K562 (cell line): ENCODE results near the gene MCAM. TPM values are rescaled to one million over a fixed set of nuclear protein-coding genes. Genes with fewer than 3 reads are reported as not detected.
A peak's percentile ranks its signal among the peaks of the same experiment; 100 is the strongest.

Experiments
- ATAC-seq: fragments of 200-7000 bp; cut with Tn5 transposase; 3 replicates; pipeline ENCODE4 v1.9.1; 2020; ENCODE audit warnings: moderate library complexity
- BruUV-seq: library from RNA; stranded (reverse); fragments of 400-500 nt; replicated peaks from 2 replicates; lab custom pipeline; 2021; lab: Mats Ljungman, UMichigan
- CTCF ChIA-PET: fragments of 300-600 bp; formaldehyde crosslinking; extraction: SDS; loops from one replicate; lab custom pipeline; 2021; ENCODE audit warnings: low intra/inter-chr PET ratio; lab: Yijun Ruan, JAX
- POLR2A ChIA-PET: fragments of 300-600, 350-650 bp; sonication (Branson Sonifier 250); formaldehyde crosslinking; extraction: SDS; loops from one replicate; lab custom pipeline; 2021; ENCODE audit warnings: antibody characterized with exemption, inconsistent platforms; lab: Yijun Ruan, JAX
- DNase-seq, 4 experiments: peaks; one replicate each; pipeline versions ENCODE4 v3.0.0 to v3.0.0-alpha.2; 2011 to 2018; ENCODE audit warnings: low spot score in 3 of 4, mixed read lengths in 3 of 4; ENCODE audit errors: extremely low read depth in 1 of 4
- FAIRE-seq: peaks from 2 replicates; lab custom pipeline; 2011; peaks lifted over from hg19 to GRCh38; lab: Jason Lieb, UNC
- H2AFZ ChIP-seq: 2 replicates; pipeline ENCODE4 v1.6.0; 2011; ENCODE audit warnings: low read depth, low read length, control low read depth, inconsistent platforms
- H3K27ac ChIP-seq: fragments of 200-600 bp; 3 replicates; pipeline ENCODE4 v1.8.0; 2011; ENCODE audit warnings: low read depth, mild to moderate bottlenecking, control low read depth, inconsistent platforms, low read length, moderate library complexity, mixed read lengths; ENCODE audit errors: extremely low read depth
- H3K27me3 ChIP-seq, 2 experiments: fragments of 300-600 bp in 1 of 2; 2 replicates in 1 of 2; 3 replicates in 1 of 2; pipeline versions ENCODE4 v1.6.0 to v1.8.0; 2011; ENCODE audit warnings: inconsistent platforms in 2 of 2, low read length in 2 of 2, mild to moderate bottlenecking in 1 of 2, mixed read lengths in 1 of 2, moderate library complexity in 1 of 2; ENCODE audit not compliant: control insufficient read depth in 2 of 2, insufficient read depth in 2 of 2
- H3K36me3 ChIP-seq: fragments of 300-600 bp; 3 replicates; pipeline ENCODE4 v1.8.0; 2011; ENCODE audit warnings: mild to moderate bottlenecking, low read length, inconsistent platforms; ENCODE audit not compliant: control insufficient read depth, insufficient read depth
- H3K4me1 ChIP-seq, 2 experiments: fragments of 200-600 bp in 1 of 2; replicated peaks in 1 of 2; 2 replicates in 1 of 2; 3 replicates in 1 of 2; pipeline versions ENCODE4 v1.5.1 to v1.8.0; 2011; ENCODE audit warnings: inconsistent platforms in 2 of 2, low read length in 2 of 2, mild to moderate bottlenecking in 1 of 2, mixed read lengths in 1 of 2, moderate library complexity in 1 of 2; ENCODE audit not compliant: control insufficient read depth in 2 of 2, insufficient read depth in 2 of 2
- H3K4me2 ChIP-seq: 2 replicates; pipeline ENCODE4 v1.6.1; 2011; ENCODE audit warnings: low read length, control low read depth, inconsistent platforms, mixed read lengths; ENCODE audit not compliant: insufficient read depth
- H3K4me3 ChIP-seq: fragments of 200-600 bp; sonication (generic), shearing (Covaris generic); 2 replicates; pipeline ENCODE4 v1.5.1; 2016; ENCODE audit warnings: control low read depth, inconsistent platforms
- H3K79me2 ChIP-seq: fragments of 200-600 bp; 3 replicates; pipeline ENCODE4 v1.8.0; 2011; ENCODE audit warnings: low read length, inconsistent platforms; ENCODE audit not compliant: control insufficient read depth, insufficient read depth
- H3K9ac ChIP-seq, 2 experiments: 2 replicates each; pipeline versions ENCODE4 v1.6.0 to v1.6.1; 2011; ENCODE audit warnings: low read depth in 2 of 2, low read length in 2 of 2, control low read depth in 1 of 2, inconsistent platforms in 1 of 2, mild to moderate bottlenecking in 1 of 2, mixed read lengths in 1 of 2; ENCODE audit not compliant: insufficient read depth in 1 of 2
- H3K9me1 ChIP-seq: one replicate; pipeline ENCODE4 v1.6.0; 2011; ENCODE audit warnings: inconsistent platforms, mild to moderate bottlenecking, low read length, moderate library complexity; ENCODE audit not compliant: control insufficient read depth, insufficient read depth
- H3K9me3 ChIP-seq: replicated peaks from 2 replicates; pipeline ENCODE4 v1.5.1; 2011; ENCODE audit warnings: low read depth, low read length, inconsistent platforms; ENCODE audit not compliant: control insufficient read depth, insufficient read depth
- H4K20me1 ChIP-seq: replicated peaks from 2 replicates; pipeline ENCODE4 v1.6.1; 2011; ENCODE audit warnings: low read length, inconsistent platforms, mixed read lengths; ENCODE audit not compliant: control insufficient read depth, insufficient read depth
- CBFB ChIP-seq: sonication (generic); formaldehyde crosslinking; IDR thresholded peaks from 2 replicates; pipeline ENCODE4 v1.4.0; 2020; ENCODE audit warnings: mild to moderate bottlenecking, missing genetic modification reagents
- CCAR2 ChIP-seq: fragments of 200-400 bp; formaldehyde crosslinking; IDR thresholded peaks from 2 replicates; pipeline ENCODE4 v1.6.1; 2017; ENCODE audit warnings: mild to moderate bottlenecking, low read depth, low read length
- FIP1L1 ChIP-seq: fragments of 200-400 bp; formaldehyde crosslinking; IDR thresholded peaks from 2 replicates; pipeline ENCODE4 v1.6.1; 2018; ENCODE audit warnings: mild to moderate bottlenecking, low read depth, low read length; ENCODE audit not compliant: poor library complexity, severe bottlenecking
- HDAC6 ChIP-seq: IDR thresholded peaks from 2 replicates; pipeline ENCODE4 v1.6.1; 2012; ENCODE audit warnings: low read depth, mild to moderate bottlenecking, control low read depth, inconsistent platforms, low read length, moderate library complexity
- HLTF ChIP-seq: fragments of 450-650 bp; IDR thresholded peaks from 2 replicates; pipeline ENCODE4 v1.6.1; 2016
- POLR2AphosphoS2 ChIP-seq: IDR thresholded peaks from 2 replicates; pipeline ENCODE4 v1.6.1; 2012; ENCODE audit warnings: low read length, improper control_type of control experiment
- RNF2 ChIP-seq: sonication (generic); IDR thresholded peaks from 2 replicates; pipeline ENCODE4 v1.6.1; 2016
- SIX5 ChIP-seq, 2 experiments: IDR thresholded peaks; 2 replicates each; pipeline ENCODE4 v1.6.1; 2011; ENCODE audit warnings: low read length in 2 of 2, borderline replicate concordance in 1 of 2, low read depth in 1 of 2, mild to moderate bottlenecking in 1 of 2, moderate library complexity in 1 of 2; ENCODE audit not compliant: insufficient read depth in 1 of 2
- SMARCA4 ChIP-seq: fragments of 450-650 bp; IDR thresholded peaks from 2 replicates; pipeline ENCODE4 v1.6.1; 2016
- SP1 ChIP-seq: sonication (generic); formaldehyde crosslinking; IDR thresholded peaks from 2 replicates; pipeline ENCODE4 v1.8.1; 2022; ENCODE audit warnings: mild to moderate bottlenecking, missing genetic modification reagents
- SPI1 ChIP-seq: IDR thresholded peaks from 2 replicates; pipeline ENCODE4 v1.6.1; 2011; ENCODE audit warnings: low read depth, low read length, control low read depth, borderline replicate concordance
- STAT5B ChIP-seq: fragments of 250-450 bp; sonication (Bioruptor Pico); IDR thresholded peaks from 2 replicates; pipeline ENCODE4 v1.8.0; 2021; ENCODE audit warnings: mild to moderate bottlenecking, inconsistent platforms
- TCF15 ChIP-seq: fragments of 250-450 bp; sonication (Bioruptor Pico); IDR thresholded peaks from 2 replicates; pipeline ENCODE4 v1.8.0; 2022; ENCODE audit warnings: moderate library complexity, mild to moderate bottlenecking, inconsistent platforms
- ZNF280A ChIP-seq: fragments of 450-650 bp; IDR thresholded peaks from 2 replicates; pipeline ENCODE4 v1.6.1; 2018; ENCODE audit warnings: mild to moderate bottlenecking, low read depth; ENCODE audit not compliant: partially characterized antibody
- ZNF408 ChIP-seq: fragments of 250-450 bp; sonication (Bioruptor Pico); IDR thresholded peaks from 2 replicates; pipeline ENCODE4 v1.4.0; 2020; ENCODE audit warnings: low read depth, mild to moderate bottlenecking, moderate library complexity
- ZNF431 ChIP-seq: sonication (generic); formaldehyde crosslinking; IDR thresholded peaks from 2 replicates; pipeline ENCODE4 v1.8.0; 2022; ENCODE audit warnings: mild to moderate bottlenecking, missing genetic modification reagents
- ZNF518B ChIP-seq: fragments of 250-450 bp; sonication (Bioruptor Pico); IDR thresholded peaks from 2 replicates; pipeline ENCODE4 v1.5.0; 2021; ENCODE audit warnings: mild to moderate bottlenecking, moderate library complexity
- ZNF561 ChIP-seq: fragments of 450-650 bp; formaldehyde crosslinking; conservative IDR thresholded peaks from 2 replicates; pipeline ENCODE4 v1.4.0; 2020; ENCODE audit warnings: mild to moderate bottlenecking, moderate library complexity
- ZNF696 ChIP-seq: fragments of 250-450 bp; sonication (Bioruptor Pico); conservative IDR thresholded peaks from 2 replicates; pipeline ENCODE4 v1.4.0; 2020; ENCODE audit warnings: mild to moderate bottlenecking, moderate library complexity
- WGBS: fragments of 100-300 bp; shearing (Covaris generic); methylation state at CpG from one replicate; pipeline ENCODE4 v1.1.6; 2016; ENCODE audit warnings: low coverage, mixed read lengths; ENCODE audit not compliant: insufficient coverage; ENCODE audit errors: missing lambda C conversion rate; 5-methylcytosine and 5-hydroxymethylcytosine counted together
- in situ Hi-C: fragments of 300-500 bp; cut with MboI; formaldehyde crosslinking; loops from 4 replicates; pipeline ENCODE4 v1.15.0; 2018; ENCODE audit warnings: inconsistent platforms, mixed read lengths
- intact Hi-C: fragments of 100-400 bp; cut with micrococcal nuclease; formaldehyde crosslinking; loops from 2 replicates; pipeline ENCODE4 v1.14.2; 2022
- polyA plus RNA-seq, 8 experiments: library from polyadenylated mRNA; depleted of rRNA in 4 of 8; stranded (reverse) in 5 of 8; unstranded in 3 of 8; fragments of >200 nt; fragmentation: Nextera tagmentation in 2 of 8; fragmentation: Illumina TruSeq in 1 of 8; extraction: Ambion mirVana in 2 of 8; extraction: Trizol in 1 of 8; gene quantifications; 2 replicates each; pipeline versions ENCODE4 v1.2.1 to v1.2.3, GENCODE V29; 2011 to 2014; ENCODE audit warnings: inconsistent platforms in 1 of 8, missing spikeins in 1 of 8
- total RNA-seq, 7 experiments: library from RNA; depleted of rRNA in 6 of 7; stranded (reverse); fragments of >200 nt in 6 of 7; fragmentation: Illumina TruSeq in 2 of 7; extraction: Trizol in 2 of 7; gene quantifications; 2 replicates each; pipeline versions ENCODE4 v1.2.1 to v1.2.3, GENCODE V29; 2011 to 2021; ENCODE audit warnings: low replicate concordance in 1 of 7

Gene MCAM
- total and polyA plus RNA-seq, 9 of the 15 experiments (the other 6 are each of a cell fraction or from before 2014, with no cell fraction given) = 14.7 to 118 (median 53.6) TPM

- Histone ChIP-seq H3K4me3 (no peak overlapping the region), H3K36me3 (peaks cover 22% of the 10 kb centered on the region), H4K20me1 (no peaks in the 10 kb centered on the region), H3K9me1 (peaks cover 5% of the 10 kb centered on the region), H3K27ac (no peak overlapping the region), H3K27me3 (no peaks in the 10 kb centered on the region), H3K9ac (peak overlapping the region in 1 of 2 experiments; percentile 93; a peak in 3 of 4 replicates), H3K79me2 (peaks cover 18% of the 10 kb centered on the region; the same call in 2 of the 3 replicates), H3K4me1 (peaks cover 50 to 52% of the 10 kb centered on the region in 2 experiments), H3K4me2 (peak overlapping the region; percentile 24; the same call in 1 of the 2 replicates), H3K9me3 (no peaks in the 10 kb centered on the region), H2AFZ (no peak overlapping the region)
- ATAC-seq (no peak), FAIRE-seq (no peak), DNase-seq (no peak)
- 85% methylated on average over 5 of the region's 5 CpGs for WGBS
- POLR2A ChIA-PET = interaction anchor here (0.6 to 3.0 kb wide), 5 partner anchors 13 to 181 kb away, joined by 3 to 24 read pairs (median 3); no protein-coding TSS in a partner anchor
- CTCF ChIA-PET = no interaction called here
- in situ Hi-C loops = no loop called here
- no TSS peak for BruUV-seq
- TF ChIP-seq ZNF431 (no peak), STAT5B (CRISPR knock-in tag) (no peak), ZNF696 (CRISPR knock-in tag) (no peak), ZNF280A (no peak), RNF2 (no peak), SMARCA4 (no peak), FIP1L1 (no peak), TCF15 (CRISPR knock-in tag) (no peak), HLTF (no peak), SP1 (CRISPR knock-in tag) (no peak), ZNF518B (no peak), POLR2AphosphoS2 (no peak), SIX5 (IDR thresholded peaks at IDR 0.05; ENCODE audit: borderline replicate concordance in 1 of 2, insufficient read depth in 1 of 2, low read depth in 1 of 2, low read length in 2 of 2) (no peak), HDAC6 (no peak), ZNF561 (CRISPR knock-in tag) (no peak), ZNF408 (no peak), CBFB (no peak), SPI1 (no peak), CCAR2 (no peak)
- intact Hi-C loops = no loop called here
Observed at GRCh38 chr11:119362741-119363080, 45.8 kb upstream of the MCAM start.
